Islet of Langerhans (tissue), 1 donor: ENCODE results near the gene HDGF.

Source experiments
- FAIRE-seq: peaks from one replicate; lab custom pipeline; 2011; peaks lifted over from hg19 to GRCh38; lab: Jason Lieb, UNC

Gene HDGF

GRCh38 chr1:156751451-156751756, at the start of gene HDGF:
HDGF (minus strand) TSS chr1:156751675; CDS start chr1:156751429, 246 bp downstream.
- FAIRE-seq: no peak

- FAIRE-seq: no peak
These were observed 45.9 kb upstream of the HDGF start for GRCh38 chr1:156797212-156797871.

DNA sequence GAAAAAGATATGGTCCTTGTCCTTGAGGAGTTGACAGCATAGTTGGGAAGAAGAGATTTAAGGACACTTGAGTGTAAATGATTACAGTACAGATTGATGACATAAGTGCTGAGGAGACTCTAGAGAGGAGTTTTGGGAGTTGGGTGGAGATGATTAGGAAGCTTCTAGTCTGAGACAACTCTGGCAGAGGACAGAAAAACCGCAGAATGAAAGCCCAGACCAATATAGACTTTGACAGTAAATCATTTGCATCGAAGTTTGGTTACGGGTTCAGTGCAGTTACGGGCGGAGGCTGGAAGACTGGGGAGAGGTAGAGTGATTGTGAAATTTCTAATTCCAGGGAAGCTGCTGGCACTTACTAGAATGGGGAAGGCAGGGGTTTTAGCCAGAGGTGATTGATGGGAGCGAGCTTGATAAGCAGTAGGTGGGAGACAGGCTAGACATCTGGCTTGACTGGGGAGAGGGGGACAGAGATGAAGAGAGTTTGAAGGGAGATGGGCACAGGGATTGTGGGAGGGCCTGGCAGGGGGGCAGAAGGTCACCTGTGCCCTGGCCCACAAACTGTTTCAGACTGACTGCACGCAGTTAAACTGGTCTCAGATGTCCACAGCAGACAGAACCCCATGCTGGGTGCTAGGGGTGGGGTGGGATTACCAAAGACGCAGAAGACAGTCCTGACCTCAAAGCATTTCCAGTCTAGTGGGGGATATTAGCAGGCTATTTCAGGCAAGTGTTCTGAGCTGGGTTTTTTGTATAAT, 45.0 kb upstream of the HDGF start:
- FAIRE-seq: no peak

GRCh38 chr1:156795787-156796186, 44.3 kb upstream of the HDGF start:
- no peak for FAIRE-seq

GRCh38 chr1:156795374-156795733, 43.9 kb upstream of the HDGF start:
- FAIRE-seq: no peak

DNA sequence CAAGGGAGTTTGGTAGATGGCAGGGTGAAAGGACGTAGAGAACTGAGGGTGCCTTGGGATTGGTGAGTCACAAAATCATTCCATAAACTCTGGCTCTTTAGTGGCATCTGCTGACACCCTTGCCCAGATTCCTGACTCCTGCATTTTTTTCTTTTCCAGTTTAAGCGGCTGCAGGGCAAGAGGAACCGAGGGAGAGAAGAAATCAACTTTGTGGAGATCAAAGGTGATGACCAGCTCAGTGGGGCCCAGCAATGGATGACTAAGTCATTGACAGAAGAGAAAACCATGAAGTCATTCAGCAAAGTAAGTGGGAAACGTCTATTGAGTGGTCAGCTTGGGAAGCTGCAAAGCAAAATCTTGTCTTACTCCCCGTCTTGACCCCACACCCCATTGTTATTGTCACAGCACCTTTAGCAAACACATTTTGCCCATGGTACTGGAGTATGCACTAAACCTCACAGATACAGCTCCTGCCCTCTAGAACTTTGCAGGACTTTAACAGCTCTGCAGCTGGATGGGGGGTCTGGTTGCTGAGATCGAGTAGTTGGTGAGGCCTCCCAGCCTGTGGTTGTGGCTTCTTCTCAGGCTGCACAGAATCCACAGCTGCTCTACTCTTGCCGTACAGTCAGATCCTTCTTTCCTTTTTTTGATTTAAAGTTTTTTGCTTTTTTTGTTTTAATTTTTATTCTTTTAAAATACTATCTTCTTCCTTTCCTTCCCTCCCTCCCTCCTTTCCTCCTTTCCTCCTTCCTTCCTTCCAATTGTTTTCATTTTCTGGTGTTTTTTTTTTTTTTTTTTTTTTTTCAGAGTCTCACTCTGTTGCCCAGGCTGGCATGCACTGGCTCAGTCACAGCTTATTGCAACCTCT, 43.3 kb upstream of the HDGF start:
- FAIRE-seq: no peak

DNA sequence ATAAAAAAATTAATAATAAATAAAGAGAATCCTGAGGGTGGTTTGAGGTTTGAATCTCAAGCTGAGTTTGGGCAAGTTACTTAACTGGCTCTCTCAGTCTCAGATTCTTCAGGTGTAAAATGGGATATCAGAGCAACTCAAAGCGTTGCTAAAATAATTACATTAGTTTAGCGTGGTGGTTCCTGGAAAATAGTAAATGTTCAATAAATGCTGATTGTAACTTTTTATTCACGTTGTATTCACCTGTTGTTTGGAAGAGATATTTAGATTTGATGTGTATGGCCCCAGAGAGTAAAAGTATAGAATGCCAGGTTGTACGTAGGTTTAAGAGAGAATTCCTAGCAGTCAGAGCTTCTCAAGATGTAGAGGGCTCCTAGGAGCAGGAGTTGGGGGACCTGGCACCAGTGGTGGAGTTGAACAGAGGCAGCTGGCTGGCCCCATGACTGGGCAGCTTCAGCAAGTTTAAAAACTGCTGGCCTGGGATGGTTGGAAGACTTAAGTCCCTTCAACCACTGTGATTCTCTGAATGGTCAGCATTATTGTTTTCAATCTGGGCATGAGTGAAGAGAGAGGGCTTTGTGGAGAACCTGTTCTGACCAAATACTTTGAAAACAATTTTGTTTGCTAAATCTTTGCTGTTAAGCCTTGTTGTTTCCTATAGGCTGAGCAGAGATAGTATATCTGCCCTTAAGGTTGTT, 38.3 kb upstream of the HDGF start:
- FAIRE-seq: no peak

DNA sequence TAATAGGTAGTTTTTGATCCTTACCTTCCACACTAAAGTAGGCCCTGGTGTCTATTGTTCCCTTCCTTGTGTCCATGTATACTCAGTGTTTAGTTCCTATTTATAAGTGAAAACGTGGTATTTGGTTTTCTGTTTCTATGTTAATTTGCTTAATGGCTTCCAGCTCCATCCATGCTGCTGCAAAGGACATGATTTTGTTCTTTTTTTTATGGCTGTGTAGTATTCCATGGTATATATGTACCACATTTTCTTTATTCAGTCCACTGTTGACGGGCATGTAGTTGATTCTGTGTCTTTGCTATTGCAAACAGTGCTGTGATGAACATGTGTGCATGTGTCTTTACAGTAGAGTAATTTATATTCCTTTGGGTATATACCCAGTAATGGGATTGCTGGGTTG, 36.7 kb upstream of the HDGF start:
- FAIRE-seq: no peak

- no peak for FAIRE-seq
These were observed 35.2 kb upstream of the HDGF start for GRCh38 chr1:156786640-156787039.

DNA sequence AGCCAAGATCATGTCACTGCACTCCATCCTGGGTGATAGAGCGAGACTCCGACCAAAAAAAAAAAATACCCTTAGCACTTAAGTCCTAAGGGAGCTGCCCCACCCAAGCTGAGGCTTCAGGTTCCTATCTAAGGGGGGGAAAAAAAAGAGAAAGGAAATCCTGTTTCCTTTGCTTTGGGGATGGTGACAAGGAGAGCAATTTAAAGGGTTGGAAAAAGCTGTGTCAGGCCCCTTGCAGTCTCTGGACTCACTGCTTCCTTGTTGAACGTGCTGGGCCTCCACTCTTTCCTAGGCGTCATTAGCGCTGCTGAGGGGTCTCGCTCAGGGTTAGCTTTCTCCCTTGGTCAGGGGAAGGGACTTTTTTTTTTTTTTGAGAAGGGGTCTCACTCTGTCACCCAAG, 34.0 kb upstream of the HDGF start:
- no peak for FAIRE-seq

DNA sequence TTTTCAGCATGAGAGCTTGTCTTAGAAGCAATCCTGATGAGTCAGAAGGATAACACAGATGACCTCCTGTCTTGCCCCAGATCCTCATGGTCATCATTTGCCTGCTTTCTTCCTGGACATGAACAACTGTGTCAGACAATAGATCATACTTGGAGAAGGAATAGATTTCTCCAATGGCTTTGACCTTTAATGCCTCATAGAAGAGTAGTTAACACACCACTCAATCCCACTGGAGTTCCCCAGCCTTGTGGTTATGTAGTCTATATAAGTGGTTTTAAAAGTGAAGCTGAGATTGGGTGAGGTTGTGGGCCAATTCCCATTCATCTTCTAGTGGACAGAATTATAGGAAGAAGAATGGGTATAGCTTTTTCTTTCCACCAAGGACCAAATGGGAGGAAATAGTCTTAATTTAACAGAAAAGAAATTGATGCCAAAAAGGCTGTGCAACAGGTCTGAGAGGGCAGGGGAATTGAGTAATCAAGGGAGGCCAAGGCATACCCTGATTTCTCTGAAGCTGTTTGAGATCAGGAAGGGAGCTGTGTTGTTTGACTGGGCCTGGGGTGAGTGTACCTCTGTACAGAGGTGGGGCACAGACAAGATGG, 30.2 kb upstream of the HDGF start:
- no peak for FAIRE-seq

DNA sequence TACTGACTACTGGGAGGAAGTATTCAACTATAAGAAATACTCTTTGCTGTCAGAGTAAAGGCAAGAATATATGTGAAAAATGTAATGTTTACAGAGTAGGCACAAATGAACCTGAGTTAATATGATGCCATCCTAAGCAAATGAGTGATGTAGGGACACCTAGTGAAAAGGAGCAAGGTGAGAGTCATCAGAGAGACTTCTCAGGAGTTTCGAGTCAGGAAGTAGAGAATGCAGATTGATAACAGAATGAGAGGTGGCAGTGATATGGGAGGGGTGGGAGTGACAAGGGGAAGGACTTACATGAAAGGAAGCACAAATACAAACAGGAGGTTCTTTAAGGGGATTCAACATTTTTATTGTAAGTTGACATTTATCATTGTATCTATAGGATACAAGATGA, 26.1 kb upstream of the HDGF start:
- no peak for FAIRE-seq

- no peak for FAIRE-seq
These were observed 25.5 kb upstream of the HDGF start for GRCh38 chr1:156776942-156777341.

GRCh38 chr1:156775799-156776198, 24.3 kb upstream of the HDGF start:
- FAIRE-seq: no peak

GRCh38 chr1:156773607-156774006, 22.1 kb upstream of the HDGF start:
- FAIRE-seq: no peak

DNA sequence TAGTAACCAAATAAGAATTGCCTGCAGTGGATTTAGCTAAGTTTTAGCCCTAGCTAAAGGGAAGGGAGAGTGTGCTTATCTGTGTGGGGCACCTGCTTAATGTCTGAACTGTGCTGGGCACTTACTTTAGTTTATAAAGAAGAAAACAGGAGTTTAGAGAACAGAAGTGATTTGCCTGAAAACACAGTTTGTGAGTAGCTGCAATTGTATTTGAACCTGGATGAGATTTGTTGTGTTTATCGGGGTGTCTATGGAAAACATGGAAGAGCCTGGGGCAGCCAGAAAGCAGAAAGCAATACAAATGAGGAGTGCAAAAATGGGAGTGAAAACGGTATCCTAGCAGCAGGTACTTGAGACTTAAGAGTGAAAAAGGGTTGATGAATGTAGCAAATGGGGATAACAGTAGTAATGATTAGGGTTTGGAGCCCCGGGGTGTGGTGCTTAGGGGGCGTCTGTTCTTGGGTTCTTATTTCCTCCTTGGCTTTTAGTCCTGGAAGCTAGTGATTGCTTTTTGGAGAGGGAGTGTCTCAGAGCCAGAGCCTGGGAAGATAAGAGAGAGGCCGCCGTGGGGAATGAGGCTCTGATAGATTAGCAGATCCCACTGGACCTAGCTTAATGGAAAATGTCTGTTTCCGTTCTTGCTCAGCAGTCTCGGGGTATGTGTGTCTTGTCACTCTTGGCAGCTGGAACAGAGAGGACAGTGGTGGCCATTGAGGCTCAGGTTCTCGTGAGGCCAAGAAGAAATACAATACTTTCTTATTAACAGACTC, 21.4 kb upstream of the HDGF start:
- no peak for FAIRE-seq

- no peak for FAIRE-seq
These were observed 20.7 kb upstream of the HDGF start for GRCh38 chr1:156772222-156772621.

GRCh38 chr1:156768610-156769295, 17.3 kb upstream of the HDGF start:
- no peak for FAIRE-seq

DNA sequence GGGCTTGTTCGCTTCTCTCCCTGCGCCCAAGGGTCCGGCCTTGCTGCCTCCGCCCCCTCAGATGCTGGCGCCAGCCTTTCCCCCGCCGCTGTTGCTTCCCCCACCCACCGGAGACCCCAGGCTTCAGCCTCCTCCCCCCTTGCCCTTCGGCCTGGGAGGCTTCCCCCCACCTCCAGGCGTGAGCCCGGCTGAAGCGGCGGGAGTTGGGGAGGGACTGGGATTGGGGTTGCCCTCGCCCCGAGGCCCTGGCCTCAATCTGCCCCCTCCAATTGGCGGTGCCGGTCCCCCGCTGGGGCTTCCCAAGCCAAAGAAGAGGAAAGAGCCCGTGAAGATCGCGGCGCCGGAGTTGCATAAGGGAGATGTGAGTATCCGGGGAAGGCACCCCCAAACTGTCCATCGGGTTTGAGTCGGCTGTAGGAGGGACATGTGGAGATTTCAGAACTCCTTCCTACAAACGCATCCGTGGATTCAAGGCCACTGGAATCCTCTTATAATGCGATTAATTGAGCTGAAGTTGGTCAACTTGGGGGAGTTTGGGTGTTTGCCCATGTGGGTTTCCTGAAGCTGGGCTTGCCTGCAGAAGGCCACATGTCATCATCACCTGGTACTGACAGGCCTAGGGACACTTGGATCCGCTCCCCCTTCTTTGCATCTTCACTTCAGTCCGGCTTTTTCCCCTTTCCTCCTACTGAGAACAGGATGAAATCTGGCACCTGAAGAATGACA, 16.6 kb upstream of the HDGF start:
- FAIRE-seq: no peak
